HG02763 (cell line): Measurements from ENCODE around the gene COBL.

Source experiments
- ATAC-seq: cut with Tn5 transposase; IDR thresholded peaks from one replicate; pipeline ENCODE4 v1.9.1; 2021; ENCODE audit warnings: mild to moderate bottlenecking, moderate library complexity; ENCODE audit not compliant: unreplicated experiment

Gene COBL

DNA sequence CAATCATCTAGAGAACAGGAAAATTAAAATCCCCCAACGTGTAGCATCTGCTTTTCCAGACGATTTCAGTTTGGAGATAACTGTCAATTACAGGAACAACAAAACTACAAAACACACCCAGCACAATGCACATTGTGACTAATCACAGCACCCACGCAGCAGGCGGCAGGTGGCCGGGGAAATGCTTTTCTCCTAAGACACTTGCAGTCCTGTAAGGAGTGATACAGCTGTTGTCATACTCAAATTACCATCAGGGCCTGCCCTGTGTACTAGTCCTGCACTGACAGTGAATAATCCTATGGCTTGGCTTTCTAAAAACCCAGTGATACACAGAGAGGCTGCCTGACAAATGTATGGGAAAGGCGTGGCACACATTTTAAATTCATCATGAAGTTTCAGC lies 37.8 kb downstream of the COBL start:
- ATAC-seq, result no peak

- ATAC-seq, result no peak
These were observed 39.6 kb downstream of the COBL start for GRCh38 chr7:51276967-51277366.

DNA sequence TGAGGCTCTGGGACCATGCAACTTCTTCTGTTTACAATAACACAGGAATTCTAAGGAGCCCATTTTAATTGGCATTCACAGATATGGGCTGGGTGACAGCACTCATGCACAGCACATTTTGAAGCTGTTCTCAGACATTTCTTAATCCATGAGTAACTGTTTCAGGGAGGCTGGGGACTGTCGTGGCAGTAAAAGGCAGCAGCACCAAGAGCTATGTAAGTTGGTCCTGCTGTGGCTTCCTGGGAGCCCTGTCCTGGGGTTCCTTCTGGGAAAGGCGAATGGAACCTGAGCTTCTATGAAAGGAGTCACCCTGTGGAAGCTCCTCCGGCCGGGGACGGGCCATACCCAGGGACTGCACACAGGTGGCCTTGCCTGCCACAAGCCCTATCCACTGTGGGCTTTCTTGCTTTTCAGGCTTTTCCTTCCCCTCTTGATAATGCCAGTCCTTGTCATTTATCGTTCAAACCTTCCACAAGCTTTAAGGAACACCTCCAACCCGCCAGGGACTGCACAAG lies 40.5 kb downstream of the COBL start:
- ATAC-seq, result no peak

DNA sequence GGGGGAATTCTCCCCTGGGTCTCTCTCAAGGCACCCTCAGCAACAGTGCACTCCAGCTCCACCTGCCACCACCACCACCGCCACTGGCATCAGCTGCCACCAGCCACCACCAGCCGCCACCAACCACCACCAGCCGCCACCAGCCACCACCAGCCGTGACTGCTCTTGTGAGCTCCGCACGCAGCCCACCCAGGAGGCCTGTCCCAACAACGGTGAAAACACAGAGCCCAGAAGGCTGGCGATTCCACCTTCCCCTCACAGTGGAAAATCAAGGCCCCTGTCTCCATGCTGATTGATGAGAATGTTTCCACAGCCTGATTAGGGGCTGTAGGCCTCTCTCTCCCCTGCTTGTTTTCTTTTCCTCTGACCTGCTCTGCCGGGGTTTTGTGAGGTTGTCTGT lies 41.1 kb downstream of the COBL start:
- no peak for ATAC-seq

GRCh38 chr7:51274955-51275354 lies 41.7 kb downstream of the COBL start:
- no peak for ATAC-seq

- no peak for ATAC-seq
These were observed 42.6 kb downstream of the COBL start for GRCh38 chr7:51274001-51274400.

GRCh38 chr7:51273360-51273759 lies 43.2 kb downstream of the COBL start:
- no peak for ATAC-seq

- no peak for ATAC-seq
These were observed 45.6 kb downstream of the COBL start for GRCh38 chr7:51270965-51271364.

DNA sequence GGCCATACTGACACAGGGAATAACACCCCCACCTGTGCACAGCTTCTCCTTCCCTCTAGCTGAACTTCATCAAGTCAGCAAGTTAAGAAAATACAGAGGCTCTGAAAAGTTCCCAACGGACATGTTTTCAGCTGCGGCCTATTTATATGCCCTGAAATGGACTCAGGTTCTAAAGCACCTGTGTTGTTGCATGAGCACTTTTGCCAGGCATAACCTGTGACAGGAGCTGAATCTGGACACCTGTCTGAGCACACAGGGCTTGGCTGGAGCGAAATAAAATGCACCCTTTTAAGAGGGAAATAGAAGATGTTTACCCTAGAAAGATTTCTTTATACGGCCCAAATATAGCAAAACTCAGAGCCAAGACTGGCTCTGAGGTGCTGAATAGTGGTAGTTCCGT lies 46.7 kb downstream of the COBL start:
- no peak for ATAC-seq

DNA sequence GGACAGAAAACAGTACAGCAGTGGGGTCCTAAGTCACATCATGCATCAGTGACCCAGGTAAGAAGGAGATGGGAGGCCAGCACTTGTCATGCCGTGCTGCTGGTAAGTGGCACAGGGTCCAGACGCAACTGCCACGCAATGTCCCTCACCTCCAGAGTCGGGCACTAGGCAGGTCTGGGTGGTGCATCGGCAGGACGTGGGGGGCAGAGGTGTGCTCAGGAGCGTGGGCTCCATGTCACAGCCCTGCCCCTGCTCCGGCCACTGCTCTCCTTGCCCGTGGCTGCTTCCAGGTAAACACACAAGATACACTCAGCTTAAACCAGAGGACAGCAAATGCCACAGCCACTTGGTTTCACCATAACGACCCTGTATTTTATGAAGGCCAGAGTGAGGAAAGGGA lies 47.3 kb downstream of the COBL start:
- ATAC-seq, result no peak

- no peak for ATAC-seq
These were observed 47.8 kb downstream of the COBL start for GRCh38 chr7:51268859-51269258.

DNA sequence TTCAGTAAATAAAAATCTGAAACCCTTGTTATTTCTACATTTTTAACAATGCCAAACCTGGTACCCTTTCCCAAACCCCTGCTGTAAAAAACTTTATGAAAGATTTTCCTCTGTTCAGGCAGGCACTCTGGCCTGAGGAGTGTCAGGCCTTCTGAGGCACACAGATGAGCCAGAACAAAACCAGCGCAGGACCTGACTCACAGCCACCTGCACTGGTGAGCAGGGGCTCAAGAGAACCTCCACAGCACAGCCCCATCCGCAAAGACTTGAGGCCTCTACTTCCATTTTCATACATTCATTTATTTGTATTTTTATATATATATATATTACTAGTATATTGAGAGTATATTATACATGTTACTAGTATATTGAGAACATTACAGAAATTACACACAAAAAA lies 49.4 kb downstream of the COBL start:
- no peak for ATAC-seq

- ATAC-seq, result no peak
These were observed 51.3 kb downstream of the COBL start for GRCh38 chr7:51265066-51265907.

- no peak for ATAC-seq
These were observed 52.8 kb downstream of the COBL start for GRCh38 chr7:51263631-51264484.

- ATAC-seq, result no peak
These were observed 53.6 kb downstream of the COBL start for GRCh38 chr7:51262796-51263531.

DNA sequence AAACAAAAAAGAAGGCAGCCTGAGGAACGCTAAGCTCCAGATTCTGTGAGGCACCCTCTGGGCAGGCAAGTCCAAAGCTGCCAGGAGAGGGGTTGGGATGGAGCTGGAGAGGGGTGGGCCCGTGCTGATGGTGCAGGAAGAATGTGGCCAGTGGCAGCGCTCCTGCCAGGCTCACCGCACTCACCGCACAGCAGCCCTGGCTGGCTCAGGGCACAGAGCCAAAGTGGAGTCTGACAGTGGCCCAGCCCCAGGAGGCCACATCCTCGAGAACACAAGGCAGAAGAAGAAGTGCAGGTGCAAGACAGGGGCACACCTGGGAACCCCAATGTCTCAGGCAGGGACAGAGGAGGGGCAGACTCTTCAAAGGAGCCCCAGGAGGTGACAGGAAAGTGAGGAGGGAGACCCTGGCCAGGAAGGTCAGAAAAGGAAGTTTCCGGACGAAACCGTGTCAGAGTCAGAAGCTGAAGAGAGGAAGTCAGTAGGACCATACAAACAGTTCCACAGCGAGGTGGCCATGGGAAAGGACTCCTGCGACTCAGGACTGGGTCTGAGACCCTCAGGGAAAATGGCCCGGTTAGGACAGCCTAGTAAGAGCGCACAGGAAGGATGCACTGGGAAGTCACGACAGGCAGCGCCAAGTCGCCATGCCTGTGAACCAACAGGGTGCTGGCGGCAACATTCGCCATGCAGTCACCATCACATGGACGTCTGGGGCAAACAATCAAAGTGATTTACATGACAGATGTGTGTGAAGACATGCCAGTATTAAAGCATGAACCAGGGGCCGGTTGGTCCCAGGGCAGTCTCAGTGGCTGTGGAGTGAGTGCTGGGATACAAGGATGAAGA lies 54.4 kb downstream of the COBL start:
- ATAC-seq, result no peak

GRCh38 chr7:51261117-51261835 lies 55.3 kb downstream of the COBL start:
- ATAC-seq, result no peak

DNA sequence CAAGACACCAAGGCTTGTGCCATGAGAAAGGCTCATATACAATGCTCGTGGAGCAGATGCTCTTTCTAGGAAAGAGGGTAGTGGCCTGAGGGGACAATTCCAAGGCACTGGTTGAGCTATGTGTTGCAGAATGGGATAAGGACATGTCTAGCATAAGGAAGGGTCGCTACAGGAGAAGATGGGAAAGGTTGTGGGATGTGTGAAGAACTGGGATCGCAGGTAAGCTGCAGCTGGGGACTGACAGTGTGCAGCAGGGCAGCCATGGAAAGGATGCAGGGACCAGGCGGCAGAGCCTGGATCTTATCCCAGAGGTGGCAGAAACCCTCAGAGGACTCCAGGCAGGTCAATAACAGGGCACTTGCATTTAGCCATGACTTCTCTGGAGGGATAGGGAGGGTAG lies 56.1 kb downstream of the COBL start:
- ATAC-seq, result no peak

- no peak for ATAC-seq
These were observed 56.8 kb downstream of the COBL start for GRCh38 chr7:51259766-51260165.

DNA sequence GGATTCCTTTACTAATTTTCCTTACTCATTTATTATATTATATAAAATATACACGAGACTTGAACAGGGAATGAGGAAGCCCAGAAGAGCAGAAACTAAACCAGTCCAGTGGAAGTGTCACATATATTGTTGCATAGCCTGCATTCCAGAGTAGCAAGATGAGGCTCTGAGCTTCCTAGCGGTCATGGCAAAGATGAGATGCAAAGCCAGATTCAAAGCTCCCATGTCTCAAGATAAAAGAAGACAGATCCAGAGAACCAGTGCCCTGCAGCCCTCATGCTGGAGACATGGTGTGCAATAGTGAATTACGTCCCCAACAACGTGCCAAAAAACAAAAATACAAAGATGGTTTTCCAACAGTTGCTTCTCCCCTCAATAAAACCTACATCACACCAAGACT lies 59.7 kb downstream of the COBL start:
- no peak for ATAC-seq
